ENCODE measurements around the gene ADH1A. TPM values are rescaled to one million over a fixed set of nuclear protein-coding genes. Genes with fewer than 3 reads are reported as not detected.

The ADH1A gene
- total RNA-seq, 4 donors from 2014 or later: 0.16 TPM; not detected in 3

GRCh38 chr4:99275885-99276284 is 14.9 kb downstream of the ADH1A start:
- intact Hi-C loops (cut with DNase I; ENCODE audit: low total_unique reads): no loop called here
- 89 to 93% methylated on average over 3 of the region's 3 CpGs for WGBS, 2 donors
- H3K4me3 ChIP-seq (ENCODE audit: low read depth, poor library complexity, severe bottlenecking): no peak overlapping the region
- no peak for DNase-seq (ENCODE audit: low spot score in 2 of 2)
- TF ChIP-seq, protein P1, sequence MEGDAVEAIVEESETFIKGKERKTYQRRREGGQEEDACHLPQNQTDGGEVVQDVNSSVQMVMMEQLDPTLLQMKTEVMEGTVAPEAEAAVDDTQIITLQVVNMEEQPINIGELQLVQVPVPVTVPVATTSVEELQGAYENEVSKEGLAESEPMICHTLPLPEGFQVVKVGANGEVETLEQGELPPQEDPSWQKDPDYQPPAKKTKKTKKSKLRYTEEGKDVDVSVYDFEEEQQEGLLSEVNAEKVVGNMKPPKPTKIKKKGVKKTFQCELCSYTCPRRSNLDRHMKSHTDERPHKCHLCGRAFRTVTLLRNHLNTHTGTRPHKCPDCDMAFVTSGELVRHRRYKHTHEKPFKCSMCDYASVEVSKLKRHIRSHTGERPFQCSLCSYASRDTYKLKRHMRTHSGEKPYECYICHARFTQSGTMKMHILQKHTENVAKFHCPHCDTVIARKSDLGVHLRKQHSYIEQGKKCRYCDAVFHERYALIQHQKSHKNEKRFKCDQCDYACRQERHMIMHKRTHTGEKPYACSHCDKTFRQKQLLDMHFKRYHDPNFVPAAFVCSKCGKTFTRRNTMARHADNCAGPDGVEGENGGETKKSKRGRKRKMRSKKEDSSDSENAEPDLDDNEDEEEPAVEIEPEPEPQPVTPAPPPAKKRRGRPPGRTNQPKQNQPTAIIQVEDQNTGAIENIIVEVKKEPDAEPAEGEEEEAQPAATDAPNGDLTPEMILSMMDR (IDR thresholded peaks at IDR 0.05): no peak
- no peak for TF ChIP-seq POLR2A (IDR thresholded peaks at IDR 0.05)

DNA sequence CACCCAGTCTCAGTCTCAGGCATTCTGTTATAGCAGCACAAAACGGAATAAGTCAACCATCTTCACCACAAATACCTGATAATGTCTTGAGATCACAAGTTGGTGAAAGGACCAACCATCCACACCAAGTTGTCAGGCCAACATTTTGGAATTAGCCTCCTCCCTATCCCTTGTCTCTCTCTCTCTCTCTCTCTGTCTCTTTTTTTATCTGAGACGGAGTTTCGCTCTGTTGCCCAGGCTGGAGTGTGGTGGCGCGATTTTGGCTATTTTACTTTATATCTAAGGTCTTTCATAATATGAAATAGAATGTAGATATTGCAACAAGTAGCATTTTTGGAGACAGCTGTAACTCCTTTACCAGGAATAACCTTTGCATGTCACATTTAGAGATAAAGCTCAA is 15.7 kb downstream of the ADH1A start:
- TF ChIP-seq, protein P1 (IDR thresholded peaks at IDR 0.05): no peak
- no peak for TF ChIP-seq POLR2A (IDR thresholded peaks at IDR 0.05)
- no peak for DNase-seq (ENCODE audit: low spot score in 2 of 2)
- H3K4me3 ChIP-seq (ENCODE audit: low read depth, poor library complexity, severe bottlenecking): no peak overlapping the region
- WGBS, 2 donors: 94 to 96% methylated on average over 5 of the region's 5 CpGs
- intact Hi-C loops (cut with DNase I; ENCODE audit: low total_unique reads): no loop called here

DNA sequence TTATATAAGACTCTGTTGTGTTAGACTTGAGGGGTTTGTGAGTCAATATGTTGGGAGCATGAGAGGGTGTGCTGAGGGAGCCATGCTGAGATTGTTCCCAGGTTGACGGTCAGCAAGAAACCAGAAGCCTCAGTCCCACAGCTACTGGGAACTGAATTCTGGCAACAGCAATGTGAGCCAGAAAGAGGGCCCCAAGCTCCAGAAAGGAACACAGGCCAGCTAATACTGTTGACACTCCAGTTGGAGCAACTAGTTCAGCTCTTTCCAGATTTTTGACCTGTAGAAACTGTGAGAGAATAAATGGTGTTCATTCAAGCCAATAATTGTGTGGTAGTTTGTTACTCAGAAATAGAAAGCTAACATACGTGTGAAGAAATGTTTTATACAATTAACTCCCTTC is 17.1 kb downstream of the ADH1A start:
- no peak for DNase-seq (ENCODE audit: low spot score in 2 of 2)
- no peak overlapping the region for H3K4me3 ChIP-seq (ENCODE audit: low read depth, poor library complexity, severe bottlenecking)
- TF ChIP-seq POLR2A (IDR thresholded peaks at IDR 0.05): no peak
- TF ChIP-seq, protein P1 (IDR thresholded peaks at IDR 0.05): no peak
- WGBS, 2 donors: 92 to 95% methylated on average over 2 of the region's 2 CpGs
- intact Hi-C loops (cut with DNase I; ENCODE audit: low total_unique reads): no loop called here

GRCh38 chr4:99264927-99265326 is 25.9 kb downstream of the ADH1A start:
- no peak for DNase-seq (ENCODE audit: low spot score in 2 of 2)
- intact Hi-C loops (cut with DNase I; ENCODE audit: low total_unique reads): no loop called here
- TF ChIP-seq, protein P1 (IDR thresholded peaks at IDR 0.05): no peak
- no peak for TF ChIP-seq POLR2A (IDR thresholded peaks at IDR 0.05)
- H3K4me3 ChIP-seq (ENCODE audit: low read depth, poor library complexity, severe bottlenecking): no peak overlapping the region

- TF ChIP-seq, protein P1 (IDR thresholded peaks at IDR 0.05): no peak
- TF ChIP-seq POLR2A (IDR thresholded peaks at IDR 0.05): no peak
- no peak overlapping the region for H3K4me3 ChIP-seq (ENCODE audit: low read depth, poor library complexity, severe bottlenecking)
- intact Hi-C loops (cut with DNase I; ENCODE audit: low total_unique reads): no loop called here
- DNase-seq (ENCODE audit: low spot score in 2 of 2): peak in 1 of 2 donors; percentile 57
- 55 to 59% methylated on average over 4 of the region's 4 CpGs for WGBS, 2 donors
Observed at GRCh38 chr4:99252746-99253145, 38.0 kb downstream of the ADH1A start.

GRCh38 chr4:99248714-99249113 is 42.1 kb downstream of the ADH1A start:
- H3K4me3 ChIP-seq (ENCODE audit: low read depth, poor library complexity, severe bottlenecking): no peak overlapping the region
- TF ChIP-seq, protein P1 (IDR thresholded peaks at IDR 0.05): no peak
- no peak for TF ChIP-seq POLR2A (IDR thresholded peaks at IDR 0.05)
- intact Hi-C loops (cut with DNase I; ENCODE audit: low total_unique reads): no loop called here
- WGBS, 2 donors: 67 to 71% methylated on average over 1 of the region's 1 CpG
- no peak for DNase-seq (ENCODE audit: low spot score in 2 of 2)
